Nephron (organoid): ENCODE results near the gene RNASE13.
A peak's percentile ranks its signal among the peaks of the same experiment; 100 is the strongest.

Experiments used
- H3K27ac Mint-ChIP-seq, 3 experiments: 2 replicates each; pipeline ENCODE4 v1.8.0; 2020; ENCODE audit warnings: mixed read lengths in 3 of 3, mild to moderate bottlenecking in 2 of 3, moderate library complexity in 1 of 3
- H3K27me3 Mint-ChIP-seq: 2 replicates; pipeline ENCODE4 v1.8.0; 2021; ENCODE audit warnings: low read depth, mild to moderate bottlenecking, moderate library complexity, mixed read lengths
- H3K36me3 Mint-ChIP-seq: 2 replicates; pipeline ENCODE4 v1.8.0; 2020; ENCODE audit warnings: low read depth, mixed read lengths
- H3K4me1 Mint-ChIP-seq: 2 replicates; pipeline ENCODE4 v1.8.0; 2020; ENCODE audit warnings: mixed read lengths
- H3K4me3 Mint-ChIP-seq, 3 experiments: 2 replicates each; pipeline ENCODE4 v1.8.0; 2020; ENCODE audit warnings: mild to moderate bottlenecking in 3 of 3, mixed read lengths in 3 of 3, moderate library complexity in 2 of 3
- H3K9me3 Mint-ChIP-seq: 2 replicates; pipeline ENCODE4 v1.8.0; 2020; ENCODE audit warnings: mixed read lengths
- TF ChIP-seq, protein P1 (sequence below), 3 experiments: fragments of 200-600 bp; sonication (generic); IDR thresholded peaks; one replicate each; pipeline ENCODE4 v1.5.0; 2021; ENCODE audit warnings: antibody characterized with exemption in 3 of 3; ENCODE audit not compliant: unreplicated experiment in 3 of 3

RNASE13 gene

DNA sequence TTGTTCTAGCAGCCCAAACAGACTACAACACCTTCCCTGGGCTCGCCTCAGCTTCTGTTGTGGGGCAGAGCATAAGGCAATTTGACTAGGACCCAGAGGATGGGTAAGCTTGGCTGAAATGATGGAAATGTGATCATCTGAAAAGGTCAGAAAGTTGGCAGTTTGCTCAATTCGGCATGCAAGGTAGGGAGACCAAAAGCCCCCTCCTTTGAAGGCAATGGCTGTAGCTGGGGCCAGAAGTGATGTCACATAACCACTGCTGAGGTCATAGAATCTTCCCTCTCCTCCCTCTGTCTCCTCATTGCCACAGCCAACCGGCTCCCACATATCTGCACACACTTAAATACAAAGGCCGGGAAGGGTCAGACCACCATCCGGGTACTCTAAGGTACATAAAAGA lies 4.7 kb downstream of the RNASE13 start, which contains the start of gene TPPP2:
Gene TPPP2, plus strand, starts transcription at position 301 of the 400 bp plus-strand sequence. CDS start 365 bp downstream, outside the sequence.
- no peaks in the 10 kb centered on the region for H3K36me3 Mint-ChIP-seq
- peak within 1 kb of the TSS in 2 of 3 experiments; percentile 26 to 31 for H3K4me3 Mint-ChIP-seq
- peaks cover 37% of the 10 kb centered on the region for H3K4me1 Mint-ChIP-seq
- H3K27ac Mint-ChIP-seq = peak within 1 kb of the TSS; percentile 44 to 94 (median 74)
- no peaks in the 10 kb centered on the region for H3K9me3 Mint-ChIP-seq
- TF ChIP-seq, protein P1, sequence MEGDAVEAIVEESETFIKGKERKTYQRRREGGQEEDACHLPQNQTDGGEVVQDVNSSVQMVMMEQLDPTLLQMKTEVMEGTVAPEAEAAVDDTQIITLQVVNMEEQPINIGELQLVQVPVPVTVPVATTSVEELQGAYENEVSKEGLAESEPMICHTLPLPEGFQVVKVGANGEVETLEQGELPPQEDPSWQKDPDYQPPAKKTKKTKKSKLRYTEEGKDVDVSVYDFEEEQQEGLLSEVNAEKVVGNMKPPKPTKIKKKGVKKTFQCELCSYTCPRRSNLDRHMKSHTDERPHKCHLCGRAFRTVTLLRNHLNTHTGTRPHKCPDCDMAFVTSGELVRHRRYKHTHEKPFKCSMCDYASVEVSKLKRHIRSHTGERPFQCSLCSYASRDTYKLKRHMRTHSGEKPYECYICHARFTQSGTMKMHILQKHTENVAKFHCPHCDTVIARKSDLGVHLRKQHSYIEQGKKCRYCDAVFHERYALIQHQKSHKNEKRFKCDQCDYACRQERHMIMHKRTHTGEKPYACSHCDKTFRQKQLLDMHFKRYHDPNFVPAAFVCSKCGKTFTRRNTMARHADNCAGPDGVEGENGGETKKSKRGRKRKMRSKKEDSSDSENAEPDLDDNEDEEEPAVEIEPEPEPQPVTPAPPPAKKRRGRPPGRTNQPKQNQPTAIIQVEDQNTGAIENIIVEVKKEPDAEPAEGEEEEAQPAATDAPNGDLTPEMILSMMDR (IDR thresholded peaks at IDR 0.05; ENCODE audit: unreplicated experiment in 3 of 3) = no peak
- peaks cover 7% of the 10 kb centered on the region for H3K27me3 Mint-ChIP-seq

- Mint-ChIP-seq H3K9me3 (no peaks in the 10 kb centered on the region), H3K36me3 (peaks cover 2% of the 10 kb centered on the region), H3K4me1 (peaks cover 44% of the 10 kb centered on the region), H3K27me3 (peaks cover 6% of the 10 kb centered on the region), H3K27ac (peak overlapping the region; percentile 70 to 88 (median 81)), H3K4me3 (peak overlapping the region; percentile 76 to 77 (median 77))
- TF ChIP-seq, protein P1 (IDR thresholded peaks at IDR 0.05; ENCODE audit: unreplicated experiment in 3 of 3) = no peak
Measured at GRCh38 chr14:21026988-21027315, 7.7 kb downstream of the RNASE13 start.

- TF ChIP-seq, protein P1 (IDR thresholded peaks at IDR 0.05; ENCODE audit: unreplicated experiment in 3 of 3) = no peak
- peaks cover under 1% of the 10 kb centered on the region for H3K27me3 Mint-ChIP-seq
- H3K27ac Mint-ChIP-seq = peak overlapping the region; percentile 81 to 89 (median 88)
- peaks cover 39% of the 10 kb centered on the region for H3K4me1 Mint-ChIP-seq
- peaks cover 7% of the 10 kb centered on the region for H3K36me3 Mint-ChIP-seq
- H3K9me3 Mint-ChIP-seq = no peaks in the 10 kb centered on the region
- H3K4me3 Mint-ChIP-seq = peak overlapping the region; percentile 93 to 95 (median 94)
Measured at GRCh38 chr14:21026274-21026987, 8.2 kb downstream of the RNASE13 start.

- Mint-ChIP-seq H3K4me1 (peaks cover 38% of the 10 kb centered on the region), H3K27ac (peak overlapping the region; percentile 81 to 89 (median 88)), H3K36me3 (peaks cover 15% of the 10 kb centered on the region), H3K4me3 (peak overlapping the region; percentile 93 to 95 (median 94)), H3K9me3 (no peaks in the 10 kb centered on the region), H3K27me3 (no peaks in the 10 kb centered on the region)
- TF ChIP-seq, protein P1 (IDR thresholded peaks at IDR 0.05; ENCODE audit: unreplicated experiment in 3 of 3) = no peak
Measured at GRCh38 chr14:21025371-21026273, 9.0 kb downstream of the RNASE13 start.

GRCh38 chr14:21024585-21025370 lies 9.8 kb downstream of the RNASE13 start, which contains the start of gene NDRG2:
NDRG2 (minus strand) TSS chr14:21025061; CDS start chr14:21023315, 1,746 bp downstream.
- Mint-ChIP-seq H3K27me3 (no peaks in the 10 kb centered on the region), H3K4me3 (peak within 1 kb of the TSS; percentile 93 to 95 (median 94)), H3K4me1 (peaks cover 38% of the 10 kb centered on the region), H3K9me3 (no peaks in the 10 kb centered on the region), H3K36me3 (peaks cover 19% of the 10 kb centered on the region), H3K27ac (peak within 1 kb of the TSS; percentile 81 to 89 (median 88))
- TF ChIP-seq, protein P1 (IDR thresholded peaks at IDR 0.05; ENCODE audit: unreplicated experiment in 3 of 3) = no peak
